Measurements from ENCODE around the gene ARL3. TPM values are rescaled to one million over a fixed set of nuclear protein-coding genes. Genes with fewer than 3 reads are reported as not detected.

The ARL3 gene
- total RNA-seq, 4 donors from 2014 or later, result 0.87 to 5.0 (median 2.2) TPM

DNA sequence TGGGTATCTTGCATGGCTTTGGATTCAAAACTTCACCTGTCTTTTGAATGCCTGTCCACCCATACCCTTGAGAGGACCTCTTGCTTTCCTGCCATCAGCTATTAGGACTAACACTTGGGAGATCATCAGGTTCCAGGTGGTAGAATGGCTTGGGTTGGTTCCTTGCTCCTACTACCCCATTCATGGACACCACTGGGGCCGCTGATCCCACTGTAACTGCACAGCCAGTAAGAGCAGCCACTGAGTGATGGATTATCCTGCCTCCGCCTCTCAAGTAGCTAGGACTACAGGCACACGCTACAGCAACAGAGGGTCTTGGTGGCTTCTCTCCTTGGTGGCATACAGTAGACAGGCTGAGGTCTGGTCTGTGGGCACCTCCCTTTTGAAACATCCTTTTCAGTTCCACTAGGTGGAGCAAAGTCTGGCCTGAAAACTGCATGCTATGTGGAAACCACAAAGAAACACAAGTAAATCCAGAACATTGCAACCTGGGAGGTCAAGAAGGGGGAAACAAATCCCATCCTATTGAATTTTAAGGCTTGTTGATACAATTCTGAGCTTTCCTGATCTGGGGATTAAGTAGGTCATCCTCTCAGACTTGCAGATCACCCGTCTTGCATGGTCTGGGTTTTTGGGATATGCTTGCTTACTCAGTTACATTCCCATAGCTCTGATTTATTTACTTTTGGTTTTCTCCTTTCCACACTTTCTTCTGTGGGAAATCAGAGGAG, 38.9 kb upstream of the ARL3 start:
- TF ChIP-seq CTCF (IDR thresholded peaks at IDR 0.05) (peak; percentile 21 to 59 (median 48)), POLR2A (IDR thresholded peaks at IDR 0.05) (no peak)
- DNase-seq, result no peak
- H3K9me3 ChIP-seq, result no peaks in the 10 kb centered on the region
- 65 to 75% methylated on average over 4 of the region's 4 CpGs for WGBS, 2 donors
- H3K4me1 ChIP-seq, result peaks cover 10 to 63% (median 24%) of the 10 kb centered on the region in 3 donors
- peaks cover 0 to 14% (median 0%) of the 10 kb centered on the region in 3 donors for H3K36me3 ChIP-seq
- no peaks in the 10 kb centered on the region for H3K27me3 ChIP-seq
- intact Hi-C loops (cut with DNase I), result loop anchor here (10.0 kb wide), 1 partner anchor 52 kb away; no protein-coding TSS in a partner anchor
- H3K27ac ChIP-seq, result peak overlapping the region; percentile 57 to 91 (median 75)
- H3K4me3 ChIP-seq, result no peak overlapping the region

- peaks cover 10 to 60% (median 24%) of the 10 kb centered on the region in 3 donors for H3K4me1 ChIP-seq
- peaks cover 0 to 19% (median 0%) of the 10 kb centered on the region in 3 donors for H3K36me3 ChIP-seq
- H3K9me3 ChIP-seq, result no peaks in the 10 kb centered on the region
- no peak for DNase-seq
- no peak for TF ChIP-seq POLR2A (IDR thresholded peaks at IDR 0.05)
- peak overlapping the region; percentile 57 to 91 (median 75) for H3K27ac ChIP-seq
- intact Hi-C loops (cut with DNase I), result loop anchor here (10.0 kb wide), 1 partner anchor 52 kb away; no protein-coding TSS in a partner anchor
- H3K27me3 ChIP-seq, result no peaks in the 10 kb centered on the region
- no peak overlapping the region for H3K4me3 ChIP-seq
- WGBS, 2 donors, result 69 to 81% methylated on average over 9 of the region's 9 CpGs
Observed at GRCh38 chr10:102752266-102752930, 38.2 kb upstream of the ARL3 start.

- Histone ChIP-seq H3K27ac (peak overlapping the region; percentile 47 to 97 (median 90)), H3K36me3 (peaks cover 0 to 4% (median 0%) of the 10 kb centered on the region in 3 donors), H3K9me3 (no peaks in the 10 kb centered on the region), H3K4me3 (peak overlapping the region in 3 of 4 donors; percentile 80 to 97 (median 89)), H3K4me1 (peaks cover 9 to 33% (median 14%) of the 10 kb centered on the region in 3 donors), H3K27me3 (no peaks in the 10 kb centered on the region)
- TF ChIP-seq POLR2A (IDR thresholded peaks at IDR 0.05), result no peak
- no peak for DNase-seq
- WGBS, 2 donors, result 45 to 56% methylated on average over 4 of the region's 4 CpGs
- intact Hi-C loops (cut with DNase I), result no loop called here
Observed at GRCh38 chr10:102745157-102745556, 31.0 kb upstream of the ARL3 start.

DNA sequence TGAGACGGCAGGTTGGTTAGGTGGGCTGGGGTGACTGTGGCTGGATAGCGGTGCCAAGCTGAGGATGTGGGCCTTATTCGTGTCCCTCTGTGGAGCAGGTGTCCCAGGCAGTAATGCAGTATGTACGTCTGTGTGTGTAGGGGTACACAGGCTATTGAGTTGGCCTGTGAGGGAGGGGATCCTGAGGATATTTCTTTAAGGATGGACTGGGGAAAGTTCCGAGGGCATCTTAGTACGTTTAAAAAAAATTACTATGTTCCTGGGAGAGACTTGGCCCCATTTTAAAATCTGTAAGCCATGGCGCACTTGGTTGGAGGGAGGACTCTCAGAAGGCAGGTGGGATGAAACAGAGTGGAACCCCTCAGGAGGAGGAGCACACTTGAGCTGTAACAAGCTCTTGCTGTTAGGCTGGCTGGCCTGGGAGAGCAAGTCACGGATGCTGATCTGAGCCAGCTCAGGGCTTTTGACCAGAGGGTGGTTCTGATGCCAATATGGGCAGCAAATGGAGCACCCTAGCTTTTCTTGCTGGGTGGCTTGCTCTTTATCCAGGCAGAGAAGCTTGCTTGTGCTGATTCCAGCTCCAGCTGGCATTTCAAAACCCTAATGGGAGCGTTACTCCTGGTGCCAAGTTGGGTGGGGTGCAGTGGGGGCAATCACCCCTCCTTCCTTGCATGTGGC, 30.3 kb upstream of the ARL3 start:
- TF ChIP-seq POLR2A (IDR thresholded peaks at IDR 0.05) (no peak), CTCF (IDR thresholded peaks at IDR 0.05) (no peak)
- no peaks in the 10 kb centered on the region for H3K9me3 ChIP-seq
- intact Hi-C loops (cut with DNase I), result no loop called here
- peaks cover 0 to 4% (median 0%) of the 10 kb centered on the region in 3 donors for H3K36me3 ChIP-seq
- H3K4me1 ChIP-seq, result peaks cover 9 to 38% (median 14%) of the 10 kb centered on the region in 3 donors
- no peak for DNase-seq
- peak overlapping the region; percentile 89 to 97 (median 93) for H3K27ac ChIP-seq
- peak overlapping the region; percentile 72 to 97 (median 84) for H3K4me3 ChIP-seq
- no peaks in the 10 kb centered on the region for H3K27me3 ChIP-seq
- WGBS, 2 donors, result 3 to 6% methylated on average over 9 of the region's 9 CpGs

GRCh38 chr10:102743588-102744373, 29.6 kb upstream of the ARL3 start, which contains the start of gene WBP1L:
Gene WBP1L (plus strand): TSS chr10:102743948. CDS start chr10:102744054, 106 bp downstream.
- peak within 1 kb of the TSS; percentile 72 to 97 (median 84) for H3K4me3 ChIP-seq
- H3K27ac ChIP-seq, result peak within 1 kb of the TSS; percentile 89 to 97 (median 93)
- peaks cover 0 to 4% (median 0%) of the 10 kb centered on the region in 3 donors for H3K36me3 ChIP-seq
- no peaks in the 10 kb centered on the region for H3K27me3 ChIP-seq
- peak in 1 of 6 experiments; percentile 7 for TF ChIP-seq CTCF (IDR thresholded peaks at IDR 0.05)
- peak in 2 of 4 donors; percentile 83 to 85 for TF ChIP-seq POLR2A (IDR thresholded peaks at IDR 0.05)
- 0 to 2% methylated on average over 28 to 33 of the region's 37 CpGs for WGBS, 2 donors
- DNase-seq, result peak; percentile 85
- peaks cover 9 to 45% (median 14%) of the 10 kb centered on the region in 3 donors for H3K4me1 ChIP-seq
- H3K9me3 ChIP-seq, result no peaks in the 10 kb centered on the region
- intact Hi-C loops (cut with DNase I), result no loop called here

Data from esophagus squamous epithelium (tissue), 5 donors.